LoVo (cell line): ENCODE results near the gene MRFAP1L1.
A peak's percentile ranks its signal among the peaks of the same experiment; 100 is the strongest.
"Not testable (repeated sequence)": the region's sequence is repeated elsewhere in the genome, so short reads cannot be mapped to it uniquely, and the experiment has no call there.

ENCODE experiments used
- DNase-seq: peaks from one replicate; pipeline ENCODE4 v3.0.0-alpha.2; 2016; ENCODE audit warnings: low spot score

MRFAP1L1 gene

DNA sequence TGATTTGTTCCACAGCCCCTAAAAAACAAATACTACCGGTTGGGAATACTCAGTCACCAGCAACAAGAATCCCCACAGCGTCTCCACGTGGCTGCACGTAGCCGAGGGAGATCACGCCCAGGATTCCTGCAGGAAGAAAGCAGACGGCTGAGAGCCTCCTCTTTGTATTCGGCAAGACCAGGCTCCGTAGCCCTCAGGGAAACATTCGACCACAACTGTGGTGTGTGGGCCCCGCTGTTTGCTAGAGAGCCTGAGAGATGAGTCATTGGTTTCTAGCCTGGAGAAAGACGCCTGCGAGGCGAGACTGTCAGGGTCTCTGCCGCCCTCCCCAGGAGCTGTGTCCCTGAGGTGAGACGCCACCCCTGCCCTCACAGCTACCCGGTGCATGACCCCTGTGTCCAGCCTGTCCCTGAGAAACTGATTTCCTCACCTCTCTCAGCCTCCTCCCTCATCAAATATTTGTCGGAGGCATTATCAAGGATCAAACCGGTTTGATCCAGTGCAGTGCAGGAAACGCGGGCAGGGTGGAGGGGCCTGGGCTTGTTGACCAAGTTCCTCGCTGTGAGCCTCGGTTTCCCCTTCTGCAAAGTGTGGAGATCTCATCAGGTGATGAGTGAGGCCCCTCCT, 20.7 kb downstream of the MRFAP1L1 start:
- peak; percentile 82 for DNase-seq

DNA sequence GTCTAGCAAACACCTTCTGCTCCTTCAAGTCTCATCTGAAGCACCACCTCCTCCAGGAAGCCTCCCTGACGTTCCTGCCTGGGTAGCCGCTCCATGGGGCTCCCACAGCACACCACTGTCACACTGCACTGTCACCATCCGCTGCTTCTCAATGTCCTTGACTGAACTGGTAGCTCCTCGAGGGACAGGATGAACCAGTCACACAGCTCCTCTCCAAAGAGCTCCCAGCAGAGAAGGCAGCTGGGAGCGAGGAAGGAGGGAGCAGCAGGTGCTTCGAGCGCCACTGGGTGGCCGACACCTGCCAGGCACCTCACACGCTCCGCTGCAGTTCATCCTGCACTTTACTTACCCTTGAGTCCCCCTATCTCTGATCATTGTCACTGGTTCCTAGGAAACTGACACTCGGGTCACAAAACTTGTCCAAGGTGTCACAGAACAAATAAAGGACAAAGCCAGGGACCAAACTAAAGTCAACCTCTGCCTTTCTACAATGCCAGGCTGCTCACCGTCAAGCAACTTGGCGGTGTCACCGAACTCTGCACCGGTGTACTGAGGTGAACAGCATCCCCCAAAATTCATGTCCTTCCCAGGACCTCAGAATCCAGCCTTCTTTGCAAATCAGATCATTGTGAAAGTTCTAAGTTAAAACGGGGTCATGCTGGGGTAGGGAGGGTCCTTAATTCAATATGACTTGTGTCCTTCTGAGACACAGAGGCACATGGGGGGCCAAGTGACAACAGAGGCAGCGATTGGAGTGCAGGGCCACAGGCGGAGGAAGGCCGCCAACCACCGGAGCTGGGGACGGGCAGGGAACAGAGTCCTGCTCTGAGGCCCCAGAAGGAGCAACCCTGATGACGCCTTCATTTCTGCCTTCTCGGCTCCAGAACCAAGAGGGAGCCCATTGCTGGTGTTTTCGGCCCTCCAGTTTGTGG, 21.5 kb downstream of the MRFAP1L1 start:
- no peak for DNase-seq

DNA sequence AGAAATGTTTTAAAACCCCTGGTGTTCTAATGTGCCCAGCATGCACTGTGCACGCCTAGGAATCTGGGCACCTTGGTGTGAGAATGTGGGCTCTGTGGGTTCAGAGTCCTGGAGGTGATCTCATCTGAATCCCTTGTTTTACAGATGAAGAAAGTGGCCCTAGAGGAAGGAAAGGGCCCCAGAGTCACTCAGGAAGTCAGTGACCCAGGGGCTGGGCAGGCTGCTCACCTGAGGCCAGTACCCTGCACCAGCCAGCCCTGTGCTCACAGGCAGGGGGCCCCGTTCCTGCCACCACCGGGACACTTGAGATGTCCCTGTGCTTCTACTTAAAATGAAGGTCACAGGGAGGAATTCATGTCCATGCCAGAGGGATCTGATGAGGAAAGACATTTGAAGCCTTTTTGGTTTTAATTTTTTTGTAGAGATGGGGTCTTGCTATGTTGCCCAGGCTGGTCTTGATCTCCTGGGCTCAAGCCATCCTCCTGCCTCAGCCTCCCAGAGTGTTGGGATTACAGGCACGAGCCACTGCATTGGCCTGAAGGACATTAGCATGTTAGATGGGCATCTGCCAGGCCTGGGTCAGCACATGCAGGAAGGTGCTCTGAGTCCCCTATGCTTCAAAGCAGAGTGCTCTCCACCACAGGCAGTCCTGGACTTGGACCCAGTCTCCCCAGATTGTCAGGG, 23.4 kb downstream of the MRFAP1L1 start:
- DNase-seq: no peak

DNA sequence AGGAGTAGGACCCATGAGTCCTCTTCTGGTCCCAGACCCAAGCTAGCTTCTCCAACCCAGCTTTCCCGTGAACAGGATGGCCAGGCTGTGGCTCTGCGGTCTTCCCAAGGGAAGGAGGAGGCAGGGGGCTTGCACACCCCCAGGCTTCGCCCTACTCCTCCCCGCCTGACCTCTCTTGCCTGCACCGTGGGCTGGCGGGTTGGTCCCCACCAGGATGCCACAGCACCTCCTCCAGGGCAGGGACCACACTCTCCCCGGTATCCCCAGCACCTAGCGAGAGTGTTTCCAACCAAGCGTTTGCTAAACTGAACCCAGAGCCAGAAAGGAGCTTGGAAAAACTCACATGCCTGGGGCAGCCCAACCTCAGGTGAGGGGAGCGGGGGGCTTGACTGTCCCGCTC, 25.0 kb downstream of the MRFAP1L1 start:
- DNase-seq: no peak

DNA sequence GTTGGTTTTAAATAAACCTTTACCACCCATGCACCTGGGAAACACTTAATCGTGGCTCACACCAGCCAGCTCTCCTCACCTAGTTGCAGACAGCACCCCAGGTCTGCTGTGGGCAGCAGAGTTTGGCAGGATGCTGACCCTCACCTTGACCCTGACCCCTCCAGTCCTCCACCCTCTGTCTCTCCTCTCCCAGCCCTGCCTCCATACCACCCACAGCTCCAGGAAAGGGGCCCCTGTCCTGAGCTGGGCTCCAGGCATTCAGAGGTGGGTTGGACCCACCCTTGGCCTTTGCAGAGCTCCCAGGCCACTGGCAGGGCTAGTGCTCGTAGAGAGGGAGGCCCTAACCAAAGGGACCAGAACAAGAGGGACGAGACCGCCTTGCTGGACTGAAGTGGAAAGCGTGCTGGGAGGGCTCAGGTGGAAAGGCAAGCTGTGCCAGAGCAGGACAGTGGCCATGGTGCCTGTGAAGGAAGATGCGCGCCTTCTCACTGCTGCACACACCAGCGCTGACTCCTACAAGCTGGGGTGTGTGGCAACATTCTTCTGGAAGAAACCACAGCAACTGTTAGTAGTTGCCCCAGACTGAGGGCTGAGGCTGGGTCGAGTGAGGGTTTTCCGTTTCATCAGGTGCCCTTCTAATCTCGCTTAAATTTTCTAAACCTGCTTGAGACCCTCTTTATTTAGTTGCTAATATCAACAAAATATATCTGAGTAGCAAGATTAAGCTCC, 26.6 kb downstream of the MRFAP1L1 start:
- DNase-seq: no peak

DNA sequence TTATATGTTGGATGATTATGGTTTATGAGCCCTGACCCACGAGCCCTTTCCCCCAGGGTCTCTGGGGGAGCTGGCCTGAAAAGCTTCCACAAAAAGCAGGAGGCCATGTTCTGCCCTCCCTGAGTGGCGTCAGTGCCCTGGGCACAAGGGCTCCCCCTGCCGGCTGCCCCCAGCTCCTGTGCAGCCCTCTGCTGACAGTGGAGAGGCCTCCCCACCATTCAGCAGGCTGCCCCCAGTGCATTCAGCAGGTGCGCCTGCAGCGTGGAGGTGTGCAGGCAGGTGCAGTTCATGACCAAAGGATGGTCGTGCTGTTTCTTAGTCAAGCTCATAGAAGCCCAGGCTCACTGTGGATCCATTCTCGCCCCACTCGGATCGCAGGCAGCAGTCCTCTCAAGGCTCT, 28.5 kb downstream of the MRFAP1L1 start:
- no peak for DNase-seq

DNA sequence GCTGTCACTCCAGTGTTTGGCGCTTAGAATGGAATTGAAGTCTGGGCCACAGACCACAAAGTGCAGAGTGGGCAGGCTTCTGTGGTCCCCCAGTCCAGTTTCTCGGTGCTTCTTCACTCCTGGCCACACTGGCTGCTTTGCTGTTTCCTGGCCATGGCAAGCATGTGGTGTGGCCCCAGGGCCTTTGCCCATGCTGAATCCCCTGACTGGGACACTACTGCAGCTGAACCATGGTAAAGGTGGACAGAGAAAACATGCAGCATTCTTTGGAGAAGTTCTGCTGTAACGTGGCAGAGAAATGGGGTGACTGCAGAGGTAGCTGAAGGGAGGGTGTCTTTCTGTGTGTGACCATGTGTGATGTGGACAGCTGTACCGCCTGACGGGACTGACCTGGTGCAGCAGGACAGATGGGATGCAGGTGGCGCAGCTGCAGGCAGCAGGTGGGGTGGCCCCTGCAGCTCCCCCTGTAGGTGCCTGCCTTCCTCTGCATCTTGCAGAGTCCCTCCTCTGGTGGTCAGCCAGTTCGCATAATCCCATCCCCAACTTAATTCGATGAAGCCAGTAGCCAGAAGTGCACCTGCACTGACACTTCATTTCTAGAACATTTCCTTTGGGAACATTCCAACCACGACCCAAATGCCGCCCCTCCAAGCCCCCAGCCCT, 29.2 kb downstream of the MRFAP1L1 start:
- DNase-seq: no peak

DNA sequence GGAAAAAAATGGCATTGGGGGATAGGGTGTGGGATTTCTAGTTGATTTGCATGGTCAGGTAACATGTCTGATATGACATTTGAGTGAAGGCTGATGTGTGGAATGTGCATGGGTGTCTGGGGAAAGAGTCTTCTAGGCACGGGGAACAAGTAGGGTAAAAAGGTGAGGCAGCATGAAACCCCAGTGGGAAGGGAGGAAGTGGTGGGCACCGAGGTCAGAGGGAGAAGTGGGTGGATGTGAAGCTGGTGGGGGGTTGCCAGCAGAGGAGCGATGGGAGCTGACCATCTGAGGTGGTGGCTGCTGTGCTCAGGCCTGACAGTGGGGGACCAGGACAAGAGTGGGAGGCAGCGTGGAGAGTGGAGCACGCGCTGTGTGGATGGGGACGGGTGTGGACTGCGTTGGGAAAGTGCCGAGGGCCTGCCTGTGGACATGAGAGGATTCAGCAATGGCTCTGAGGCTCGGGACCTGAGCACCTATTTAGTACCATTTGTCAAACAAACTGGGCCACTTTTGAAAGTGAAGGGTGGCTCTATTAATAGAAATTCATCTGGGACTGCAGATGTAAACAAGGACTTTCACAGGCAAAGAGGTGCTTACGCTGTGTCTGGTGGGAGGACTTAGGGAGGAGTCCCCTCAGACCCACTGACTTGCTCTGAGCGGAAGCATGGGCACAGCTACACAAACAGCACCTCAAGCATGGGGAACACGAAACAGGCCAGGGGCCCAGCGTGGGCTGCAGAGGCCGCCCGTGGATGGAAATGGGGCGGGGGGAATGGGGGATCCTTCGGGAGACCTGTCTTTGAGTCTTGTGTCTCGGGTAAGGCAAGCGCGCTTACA, 32.7 kb downstream of the MRFAP1L1 start:
- no peak for DNase-seq

DNA sequence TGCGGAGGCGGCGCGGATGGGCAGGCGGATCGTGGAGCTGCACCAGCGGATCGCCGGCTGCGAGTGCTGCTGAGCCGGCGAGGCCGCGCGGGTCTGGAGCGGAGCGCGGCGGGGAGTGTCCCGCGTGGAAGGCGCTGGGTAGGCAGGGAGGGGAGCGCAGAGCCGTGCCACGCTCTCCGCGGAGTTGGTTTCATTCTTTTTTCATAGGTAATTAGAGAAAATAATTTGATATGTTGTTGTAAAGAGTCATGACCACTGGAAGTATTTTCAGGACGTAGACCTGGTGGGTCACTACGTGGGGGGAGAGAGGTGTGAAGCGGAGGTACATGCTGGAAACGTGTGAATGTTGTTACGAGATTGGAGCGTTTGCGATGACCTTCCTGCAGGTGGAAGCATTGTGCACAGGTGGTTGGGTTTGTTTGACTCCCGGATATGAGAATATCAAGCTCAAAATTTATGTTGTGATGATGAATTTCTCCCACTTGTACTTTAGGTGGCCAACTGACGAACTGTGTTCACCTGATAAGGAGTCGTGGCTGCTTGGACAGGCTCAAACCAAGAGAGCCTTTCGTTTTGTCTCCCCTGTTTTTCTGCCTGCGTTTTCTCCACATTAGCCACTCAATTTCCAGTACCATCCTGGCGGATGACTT, 35.0 kb downstream of the MRFAP1L1 start:
- DNase-seq: peak; percentile 68

DNA sequence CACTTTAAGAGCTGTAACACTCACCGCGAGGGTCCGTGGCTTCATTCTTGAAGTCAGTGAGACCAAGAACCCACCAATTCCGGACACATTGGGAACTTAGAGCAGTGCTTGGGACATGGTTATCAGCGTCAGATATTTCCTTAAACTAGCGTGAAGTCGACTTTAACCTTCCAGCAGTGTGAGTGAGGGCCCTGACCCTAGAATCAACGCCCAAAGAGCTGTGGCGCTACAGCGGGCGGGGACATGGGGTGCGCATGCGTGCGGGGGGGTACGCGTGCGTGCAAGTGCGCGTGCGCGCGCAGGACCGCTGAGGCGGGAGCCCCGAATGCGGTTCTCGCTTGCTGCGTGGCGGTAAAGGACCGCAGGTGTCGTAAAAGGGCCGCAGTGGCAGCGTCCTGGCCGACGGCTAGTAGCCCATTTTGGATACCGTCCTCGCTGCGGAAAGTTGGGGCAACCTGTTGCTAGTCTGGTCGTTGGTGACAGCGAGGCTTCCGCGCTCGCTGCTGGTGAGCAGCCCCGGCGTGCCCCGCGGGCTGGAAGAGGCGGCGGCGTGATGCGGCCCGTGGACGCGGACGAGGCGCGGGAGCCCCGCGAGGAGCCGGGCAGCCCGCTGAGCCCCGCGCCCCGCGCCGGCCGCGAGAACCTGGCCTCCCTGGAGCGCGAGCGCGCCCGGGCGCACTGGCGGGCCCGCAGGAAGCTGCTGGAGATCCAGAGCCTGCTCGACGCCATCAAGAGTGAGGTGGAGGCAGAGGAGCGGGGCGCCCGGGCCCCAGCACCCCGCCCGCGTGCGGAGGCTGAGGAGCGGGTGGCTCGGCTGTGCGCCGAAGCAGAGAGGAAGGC, 35.8 kb downstream of the MRFAP1L1 start:
- peak; percentile 96 for DNase-seq

DNA sequence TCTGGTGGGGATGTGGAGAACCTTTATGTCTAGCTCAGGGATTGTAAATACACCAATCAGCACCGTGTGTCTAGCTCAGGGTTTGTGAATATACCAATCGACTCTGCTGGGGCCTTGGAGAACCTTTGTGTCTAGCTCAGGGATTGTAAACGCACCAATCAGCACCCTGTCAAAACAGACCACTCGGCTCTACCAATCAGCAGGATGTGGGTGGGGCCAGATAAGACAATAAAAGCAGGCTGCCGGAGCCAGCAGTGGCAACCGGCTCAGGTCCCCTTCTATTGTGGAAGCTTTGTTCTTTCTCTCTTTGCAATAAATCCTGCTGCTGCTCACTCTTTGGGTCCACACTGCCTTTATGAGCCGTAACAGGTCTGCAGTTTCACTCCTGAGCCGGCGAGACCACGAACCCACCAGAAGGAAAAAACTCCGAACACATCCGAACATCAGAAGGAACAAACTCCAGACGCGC, 36.4 kb downstream of the MRFAP1L1 start:
- DNase-seq: not testable (repeated sequence)

DNA sequence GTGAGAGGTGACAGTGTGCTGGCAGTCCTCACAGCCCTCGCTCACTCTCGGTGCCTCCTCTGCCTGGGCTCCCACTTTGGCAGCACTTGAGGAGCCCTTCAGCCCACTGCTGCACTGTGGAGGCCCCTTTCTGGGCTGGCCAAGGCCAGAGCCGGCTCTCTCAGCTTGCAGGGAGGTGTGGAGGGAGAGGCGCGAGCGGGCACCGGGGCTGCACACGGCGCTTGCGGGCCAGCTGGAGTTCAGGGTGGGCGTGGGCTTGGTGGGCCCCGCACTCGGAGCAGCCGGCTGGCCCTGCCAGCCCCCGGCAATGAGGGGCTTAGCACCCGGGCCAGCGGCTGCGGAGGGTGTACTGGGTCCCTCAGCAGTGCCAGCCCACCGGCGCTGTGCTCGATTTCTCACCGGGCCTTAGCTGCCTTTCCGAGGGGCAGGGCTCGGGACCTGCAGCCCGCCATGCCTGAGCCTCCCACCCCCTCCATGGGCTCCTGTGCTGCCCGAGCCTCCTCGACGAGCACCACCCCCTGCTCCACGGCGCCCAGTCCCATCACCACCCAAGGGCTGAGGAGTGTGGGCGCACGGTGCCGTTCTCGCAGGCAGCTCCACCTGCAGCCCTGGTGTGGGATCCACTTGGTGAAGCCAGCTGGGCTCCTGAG, 37.0 kb downstream of the MRFAP1L1 start:
- not testable (repeated sequence) for DNase-seq

DNA sequence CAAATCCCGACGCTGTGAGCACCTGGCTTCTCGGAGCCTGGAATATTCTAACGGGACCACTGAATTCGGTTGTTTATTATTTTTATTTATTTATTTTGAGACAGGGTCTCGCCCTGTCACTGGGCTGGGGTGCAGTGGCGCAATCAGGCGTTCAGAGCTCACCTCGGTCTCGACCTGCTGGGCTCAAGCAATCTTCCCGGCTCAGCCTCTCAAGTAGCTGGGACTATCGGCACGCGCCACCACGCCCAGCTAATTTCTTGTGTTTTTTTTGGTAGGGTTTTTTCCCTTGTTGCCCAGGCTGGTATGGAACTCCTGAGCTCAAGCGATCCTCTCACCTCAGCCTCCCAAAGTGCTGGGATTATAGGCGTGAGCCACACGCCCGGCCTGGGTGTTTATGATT, 37.5 kb downstream of the MRFAP1L1 start:
- DNase-seq: no peak

DNA sequence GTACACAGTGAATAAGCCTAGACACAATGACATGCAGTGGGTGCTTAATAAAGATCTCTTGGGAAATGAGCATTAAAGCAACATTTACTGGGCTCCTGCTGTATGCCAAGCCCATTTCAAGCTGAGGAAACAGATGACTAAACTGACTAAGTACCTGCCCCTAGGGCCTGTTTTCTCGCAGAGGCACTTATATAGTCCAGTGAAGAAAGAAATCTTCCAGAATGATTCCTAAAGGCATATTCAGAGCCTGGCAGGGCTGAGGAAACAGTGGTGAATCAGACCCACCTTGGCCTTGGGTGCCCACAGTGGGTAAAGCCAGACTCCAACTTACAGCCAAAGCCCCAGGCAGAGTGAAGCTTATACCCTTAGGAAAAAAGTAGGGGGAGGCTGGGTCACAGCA, 38.0 kb downstream of the MRFAP1L1 start:
- DNase-seq: no peak

DNA sequence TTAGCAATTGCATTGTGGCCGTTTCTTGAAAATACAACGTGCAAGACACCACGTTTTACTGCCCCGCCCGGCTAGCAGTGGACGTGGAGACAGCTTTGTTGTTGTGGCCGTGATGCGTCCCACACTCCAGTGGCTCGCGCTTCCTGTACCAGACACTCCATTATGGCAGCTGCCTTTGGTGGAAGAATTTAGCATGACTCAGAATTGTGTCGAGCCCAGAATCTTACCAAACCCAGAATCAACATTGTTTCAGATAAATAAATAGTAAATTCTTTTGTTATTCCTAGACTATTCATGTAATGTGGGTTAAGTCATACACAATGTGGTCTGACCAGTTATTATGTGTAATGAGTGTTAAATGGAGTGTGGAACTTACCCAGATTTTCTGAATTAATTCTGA, 41.3 kb downstream of the MRFAP1L1 start:
- no peak for DNase-seq

DNA sequence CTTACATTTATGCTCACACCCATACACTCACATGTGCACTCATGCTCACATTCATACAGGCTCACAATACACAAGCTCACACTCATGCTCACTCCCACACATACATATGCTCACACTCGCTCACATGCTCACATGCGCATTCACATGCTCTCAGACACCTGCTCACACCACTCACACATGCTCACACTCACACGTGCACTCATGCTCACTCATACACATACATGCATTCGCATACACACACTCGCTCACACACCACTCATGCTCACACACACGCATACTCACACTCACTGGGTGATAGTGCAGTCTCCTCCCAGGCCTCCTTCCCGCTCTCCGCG, 44.4 kb downstream of the MRFAP1L1 start:
- no peak for DNase-seq

DNA sequence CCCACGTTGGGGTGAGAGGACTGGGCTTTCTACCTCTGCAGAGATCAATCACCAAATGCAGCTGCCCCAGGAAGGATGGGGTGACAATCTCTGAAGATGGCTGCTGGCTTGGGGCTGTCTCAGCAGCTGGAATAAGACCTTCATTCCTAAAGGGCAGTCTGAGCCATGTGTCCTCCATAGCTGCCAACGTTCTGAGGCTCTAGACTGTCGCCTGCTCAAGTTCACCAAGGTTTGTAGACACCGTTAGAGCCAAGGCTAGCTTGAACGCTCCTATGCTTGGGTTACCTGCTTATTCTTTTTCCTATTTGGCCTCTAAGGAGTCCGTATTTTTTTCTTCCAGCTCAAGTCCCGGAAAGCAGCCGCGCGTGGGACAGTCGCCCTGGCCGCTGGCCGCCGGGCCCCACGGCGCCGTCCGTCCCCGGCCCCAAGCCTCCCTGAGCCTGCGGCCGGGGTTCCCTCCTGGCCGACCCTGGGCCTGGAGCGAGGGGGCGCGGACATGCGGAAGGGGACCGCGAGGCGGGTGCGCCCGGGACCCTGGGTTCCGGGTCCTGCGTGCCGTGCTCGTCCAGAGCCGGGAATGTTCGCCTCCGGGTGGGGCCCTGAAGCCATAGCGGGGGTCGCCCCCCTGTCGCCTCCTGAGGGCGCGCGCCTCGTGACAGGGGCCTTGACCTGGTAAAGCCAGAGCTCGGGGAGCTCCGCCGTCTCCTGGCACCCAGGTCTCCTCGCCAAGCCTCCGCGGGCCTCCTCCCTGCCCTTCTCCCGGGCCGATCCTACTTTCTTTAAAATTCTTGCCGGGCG, 45.9 kb downstream of the MRFAP1L1 start:
- no peak for DNase-seq

DNA sequence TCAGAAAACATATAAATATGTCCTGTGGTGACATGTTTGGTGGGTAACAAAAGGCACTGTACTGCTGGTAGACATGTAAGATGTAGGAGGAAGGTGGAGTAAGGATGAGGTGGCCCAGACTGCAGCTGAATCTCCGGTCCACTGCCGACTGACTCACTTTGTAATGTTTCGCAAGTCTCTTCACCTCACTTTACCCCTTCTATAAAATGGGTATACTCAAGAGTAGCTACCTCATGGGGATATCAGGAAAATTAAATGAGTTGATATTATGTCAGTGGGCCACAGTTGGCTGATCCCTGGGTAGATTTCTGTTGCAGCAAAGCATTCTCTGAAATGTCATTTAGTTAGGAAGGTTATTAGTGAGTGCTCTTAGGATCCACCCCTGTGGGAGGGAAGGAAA, 47.1 kb downstream of the MRFAP1L1 start:
- no peak for DNase-seq
